CD4-positive, alpha-beta T cell treated with Interferon alpha-2 for 1 hour (primary cell): Measurements from ENCODE around the gene ETNPPL.

Source experiments
- DNase-seq, 2 donors: peaks; one replicate each; pipeline ENCODE4 v3.0.0-alpha.2; 2020 to 2022

ETNPPL gene

DNA sequence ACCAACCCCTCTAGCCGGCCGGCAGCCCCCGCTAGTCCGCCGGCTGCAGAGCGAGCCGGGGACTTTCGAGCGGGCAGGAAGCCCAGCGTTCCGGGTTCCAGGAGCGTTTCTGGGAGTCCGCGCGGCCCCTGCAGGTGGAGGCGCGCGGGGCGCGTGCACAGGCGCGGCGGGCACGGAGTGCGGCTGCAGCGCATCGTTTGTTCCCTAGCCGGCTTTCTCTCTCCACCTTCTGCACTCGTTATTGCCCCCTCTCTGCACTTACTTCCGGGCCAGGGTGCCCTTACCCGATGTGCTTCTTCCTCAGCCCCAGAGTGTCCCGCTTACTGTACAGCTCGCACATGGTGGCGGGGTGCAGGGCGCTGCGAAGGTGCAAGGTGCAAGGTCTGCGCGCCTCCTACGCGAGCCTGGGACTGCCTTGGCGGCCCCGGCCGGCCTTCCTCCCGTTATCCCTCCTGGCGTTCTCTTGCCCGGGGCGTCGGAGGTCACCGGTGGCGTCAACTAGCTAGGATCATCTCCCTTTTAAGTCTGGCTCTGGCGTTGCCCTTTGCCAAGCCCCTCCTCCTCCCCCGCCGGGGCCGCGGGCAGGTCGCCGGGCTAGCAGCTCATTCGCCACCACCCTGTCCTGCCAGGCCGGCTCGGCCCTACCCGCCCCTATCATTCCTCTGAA lies at the start of gene ETNPPL:
TSS of gene ETNPPL (minus strand) at position 495 of the 667 bp plus-strand sequence. CDS start at position 340, 155 bp downstream.
- DNase-seq: no peak

DNA sequence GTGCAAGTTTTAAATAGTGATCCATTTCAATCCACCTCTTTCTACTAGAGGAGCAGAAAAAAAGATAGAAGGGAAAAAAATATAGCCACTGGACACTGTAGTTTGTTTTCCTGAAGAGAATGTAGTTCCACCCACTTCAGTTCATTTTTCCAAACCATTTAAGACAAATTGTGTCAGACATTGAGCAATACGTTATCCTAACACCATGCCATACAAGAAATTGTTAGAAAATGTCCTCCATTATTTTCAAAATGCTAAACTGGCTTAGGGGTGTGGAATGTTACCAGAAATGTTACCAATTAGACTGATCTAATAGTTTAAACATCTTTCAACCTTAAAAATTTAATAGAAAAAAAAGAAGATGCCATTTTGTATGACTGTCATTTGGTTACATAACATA lies 48.6 kb upstream of the ETNPPL start:
- DNase-seq: no peak

DNA sequence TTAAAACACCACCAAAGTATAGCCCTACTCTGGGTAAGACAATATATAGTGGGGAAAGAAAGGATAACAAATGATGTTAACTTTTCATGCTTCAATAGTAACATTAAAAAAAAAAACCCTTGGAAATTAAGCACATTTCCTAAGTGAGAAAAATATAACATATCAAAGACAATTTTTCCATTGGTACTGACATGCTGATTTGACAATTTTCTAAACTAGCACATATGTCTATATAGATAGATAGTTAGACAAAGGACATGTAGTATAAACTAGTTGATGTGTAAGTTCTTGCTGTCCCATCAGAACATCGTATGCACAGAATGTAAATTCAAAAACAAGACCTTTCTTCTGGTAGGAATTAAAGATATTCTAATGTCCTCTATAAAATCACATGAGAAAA lies 47.2 kb upstream of the ETNPPL start:
- no peak for DNase-seq

DNA sequence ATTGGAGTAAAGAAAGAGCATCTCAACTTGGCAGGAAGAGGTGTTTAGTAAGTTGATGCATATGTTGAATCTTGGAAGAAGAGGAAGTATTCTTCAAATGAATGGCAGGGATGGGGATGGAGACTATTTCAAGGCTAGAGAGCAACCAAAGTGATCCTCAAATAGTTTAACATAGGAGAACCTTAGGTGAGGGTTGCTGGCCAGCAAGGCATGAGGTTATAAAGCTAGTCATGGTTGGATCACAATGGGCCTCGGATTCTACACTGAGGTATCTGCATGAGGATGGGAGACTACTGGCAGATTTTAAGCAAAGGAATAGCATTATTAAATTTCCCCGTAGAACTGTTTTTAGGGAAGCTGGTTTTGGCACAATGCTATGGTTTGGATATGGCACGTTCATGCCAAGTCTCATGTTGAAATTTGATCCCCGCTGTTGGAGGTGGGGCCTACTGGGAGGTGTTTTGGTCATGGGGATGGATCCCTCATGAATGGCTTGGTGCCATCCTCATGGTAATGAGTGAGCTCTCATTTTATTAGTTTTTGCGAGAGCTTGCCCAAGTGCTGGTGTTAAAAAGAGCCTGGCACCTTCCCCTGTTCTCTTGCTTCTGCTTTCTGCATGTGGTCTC lies 41.9 kb upstream of the ETNPPL start:
- DNase-seq: no peak

DNA sequence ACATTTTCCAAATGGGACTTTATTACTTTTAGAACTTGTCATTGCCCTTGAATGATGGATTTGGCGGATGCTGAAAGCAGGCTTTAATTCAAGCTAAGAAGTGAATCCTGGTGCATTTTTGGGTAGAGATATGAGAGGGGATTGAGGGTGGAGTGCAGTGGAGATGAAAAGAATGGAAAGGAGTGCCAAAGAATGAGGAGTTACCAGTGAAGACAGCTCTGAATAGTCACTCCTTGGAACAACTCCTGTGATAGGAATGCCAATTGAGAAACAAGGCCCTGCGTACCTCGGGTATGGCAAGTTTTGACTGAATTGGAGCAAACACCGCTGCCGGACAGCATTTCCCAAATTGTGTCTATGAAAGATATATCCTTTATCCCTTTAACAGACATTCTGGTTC lies 36.5 kb upstream of the ETNPPL start:
- DNase-seq: no peak

DNA sequence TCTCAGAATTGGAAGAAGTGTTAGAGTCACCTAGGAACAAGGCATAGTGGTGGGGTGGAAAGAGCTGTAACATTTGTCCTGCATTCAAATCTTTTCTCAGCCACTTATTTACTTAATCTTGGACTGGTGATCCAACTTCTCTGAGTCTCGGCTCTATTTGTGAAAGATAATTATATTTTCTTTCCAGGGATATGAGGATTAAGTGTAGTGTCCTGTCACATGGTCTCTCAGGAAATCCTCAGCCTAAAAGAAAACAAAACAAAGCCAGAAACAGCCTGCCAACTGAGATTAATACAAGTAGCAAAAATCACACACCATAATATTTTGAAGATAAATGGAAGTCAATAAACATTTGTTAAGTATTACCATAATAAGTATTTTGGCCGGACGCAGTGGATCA lies 33.3 kb upstream of the ETNPPL start:
- no peak for DNase-seq

DNA sequence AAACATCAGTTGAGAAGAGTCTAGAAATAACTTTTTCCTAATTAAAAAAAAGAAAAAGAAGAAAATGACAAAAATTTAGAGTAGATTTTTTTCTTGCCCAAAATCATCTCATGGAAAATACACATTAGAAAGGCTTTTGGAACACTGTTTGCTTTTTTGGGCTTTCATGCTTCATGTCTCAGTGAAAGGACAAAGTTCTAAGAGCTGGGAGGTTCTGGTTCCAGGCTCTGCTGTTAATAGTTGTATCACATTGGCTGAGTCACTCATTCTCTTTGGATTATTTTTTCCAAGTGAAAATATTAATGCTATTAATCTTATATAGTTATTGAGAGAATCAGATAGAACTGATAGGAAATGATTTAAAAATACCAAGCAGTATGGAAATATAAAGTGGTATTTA lies 32.9 kb upstream of the ETNPPL start:
- DNase-seq: no peak

GRCh38 chr4:108794136-108794535 lies 31.3 kb upstream of the ETNPPL start:
- no peak for DNase-seq

GRCh38 chr4:108793415-108793814 lies 30.6 kb upstream of the ETNPPL start:
- no peak for DNase-seq

GRCh38 chr4:108788731-108789130 lies 25.9 kb upstream of the ETNPPL start:
- DNase-seq: no peak

- no peak for DNase-seq
These were observed 24.9 kb upstream of the ETNPPL start for GRCh38 chr4:108787724-108788123.

- DNase-seq: no peak
These were observed 24.3 kb upstream of the ETNPPL start for GRCh38 chr4:108787106-108787505.

DNA sequence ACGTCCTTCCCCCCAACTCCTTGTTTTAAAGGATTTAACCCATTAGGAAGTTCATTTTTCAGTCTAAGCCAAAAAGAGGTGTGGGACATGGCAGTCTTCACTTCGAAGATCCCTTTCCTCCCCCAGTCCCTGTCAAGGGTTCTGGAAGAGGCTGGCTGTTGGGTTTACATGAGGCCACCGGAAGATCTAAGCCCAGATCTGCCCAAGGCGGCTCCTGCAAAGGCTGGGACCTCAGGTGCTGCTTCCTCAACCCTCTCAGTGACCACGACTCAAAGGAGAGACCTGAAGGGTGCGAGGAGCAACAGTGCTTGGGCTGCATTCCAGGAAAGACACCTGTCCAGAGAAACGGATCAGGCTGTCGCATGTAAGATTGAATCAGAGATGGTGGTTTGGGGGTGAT lies 23.5 kb upstream of the ETNPPL start:
- DNase-seq: no peak

GRCh38 chr4:108783665-108784463 lies 21.0 kb upstream of the ETNPPL start:
- no peak for DNase-seq

GRCh38 chr4:108779958-108780357 lies 17.1 kb upstream of the ETNPPL start:
- no peak for DNase-seq

DNA sequence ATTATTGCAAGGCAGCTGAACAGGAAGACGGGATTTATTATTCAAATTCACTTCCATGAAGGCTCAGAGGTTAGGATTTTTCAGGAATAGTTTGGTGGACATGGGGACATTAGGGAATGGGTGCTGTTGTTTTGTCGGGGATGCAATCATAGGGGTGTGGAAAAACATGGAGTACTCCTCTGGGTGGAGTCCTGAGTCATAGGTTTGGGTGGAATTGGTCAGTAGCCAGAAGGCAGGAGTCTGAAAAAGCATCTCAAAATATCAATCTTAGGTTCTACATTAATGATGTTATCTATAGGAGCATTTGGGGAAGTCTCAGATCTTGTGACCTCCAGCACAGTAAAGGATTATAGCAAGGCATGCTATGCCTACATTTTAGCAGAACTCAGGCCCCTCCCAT lies 14.5 kb upstream of the ETNPPL start:
- DNase-seq: no peak

DNA sequence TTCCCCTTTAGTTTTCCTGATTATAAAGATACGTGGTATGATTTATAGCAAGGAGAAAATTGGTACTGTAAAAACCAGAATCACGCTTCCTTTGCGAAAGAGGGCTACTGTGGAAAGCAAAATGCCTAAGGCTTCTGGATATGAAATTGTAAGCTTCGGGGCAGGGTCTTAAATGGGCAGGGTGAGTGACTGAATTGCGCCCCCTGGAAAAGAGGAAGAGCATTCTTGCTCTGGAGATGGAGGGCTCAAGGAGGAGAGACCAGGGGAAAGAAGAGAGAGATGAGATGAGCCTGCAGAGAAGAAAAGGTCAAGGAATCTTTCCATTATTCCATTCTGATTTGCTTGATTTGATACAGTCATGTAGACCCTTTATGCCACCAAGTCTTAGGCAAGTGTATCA lies 13.1 kb upstream of the ETNPPL start:
- DNase-seq: no peak

DNA sequence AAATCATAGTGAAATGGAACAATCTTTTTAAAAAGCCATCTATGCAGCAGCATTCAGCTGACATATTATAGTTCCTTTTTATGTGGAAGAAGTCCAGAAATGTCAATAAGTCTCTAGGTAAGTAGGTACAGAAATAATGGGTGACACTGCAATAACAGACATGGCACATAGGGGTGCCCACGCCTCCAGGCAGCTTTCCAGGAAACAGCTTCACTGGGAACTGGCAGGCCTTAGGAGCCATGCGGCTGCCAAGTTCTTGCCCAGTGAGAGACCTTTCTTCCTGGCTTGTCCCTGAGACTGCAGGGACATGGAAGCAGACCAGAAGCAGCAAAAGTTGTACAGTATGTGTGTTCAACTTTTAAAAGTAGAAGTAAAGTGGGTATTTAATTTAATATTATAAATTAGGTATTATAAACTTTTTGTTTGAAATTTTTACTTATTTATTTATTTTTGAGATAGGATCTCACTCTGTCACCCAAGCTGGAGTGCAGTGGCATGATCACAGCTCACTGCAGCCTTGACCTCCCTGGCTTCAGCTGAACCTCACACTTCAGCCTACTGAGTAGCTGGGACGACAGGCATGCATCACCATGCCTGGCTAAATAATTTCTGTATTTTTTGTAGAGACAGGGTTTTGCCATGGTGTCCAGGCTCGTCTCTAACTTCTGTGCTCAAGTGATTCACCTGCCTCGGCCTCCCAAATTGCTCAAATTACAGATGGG lies 12.1 kb upstream of the ETNPPL start:
- DNase-seq: no peak

DNA sequence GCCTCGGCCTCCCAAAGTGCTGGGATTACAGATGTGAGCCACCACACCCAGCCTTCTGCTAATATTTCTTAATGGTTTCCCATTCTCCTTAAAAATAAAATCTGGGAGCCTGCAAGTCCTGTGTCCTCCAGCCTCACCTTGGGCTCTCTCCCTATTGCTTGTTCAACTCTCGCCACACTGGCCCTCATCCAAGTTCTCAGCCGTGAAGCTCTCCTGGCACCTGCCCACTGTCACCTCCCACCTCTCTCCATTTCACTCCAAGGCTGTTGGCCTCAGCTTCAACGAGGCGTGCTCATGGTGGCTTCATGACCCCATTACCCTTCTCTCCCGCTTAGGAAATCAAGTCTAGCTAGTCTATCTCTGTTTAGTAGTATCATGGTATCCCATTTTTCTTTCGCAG lies 9.5 kb upstream of the ETNPPL start:
- no peak for DNase-seq

DNA sequence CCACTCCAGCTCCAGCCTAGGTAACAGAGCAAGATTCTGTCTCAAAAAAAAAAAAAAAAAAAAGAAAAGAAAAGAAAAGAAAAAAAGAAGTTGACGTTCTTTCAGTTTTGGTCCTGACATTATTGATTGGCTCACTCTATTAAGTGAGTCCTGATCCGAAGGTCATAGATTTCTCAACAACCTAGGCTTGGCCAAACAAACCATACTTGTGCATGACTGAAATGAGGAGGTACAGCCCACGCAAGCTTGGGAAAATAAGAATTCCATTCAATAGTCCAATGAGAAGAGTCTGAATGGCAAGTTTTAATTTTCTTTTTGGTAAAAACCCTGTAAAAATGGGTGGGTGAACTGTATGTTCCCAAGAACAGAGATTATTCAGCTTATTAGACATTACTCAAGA lies 3.2 kb upstream of the ETNPPL start:
- no peak for DNase-seq

DNA sequence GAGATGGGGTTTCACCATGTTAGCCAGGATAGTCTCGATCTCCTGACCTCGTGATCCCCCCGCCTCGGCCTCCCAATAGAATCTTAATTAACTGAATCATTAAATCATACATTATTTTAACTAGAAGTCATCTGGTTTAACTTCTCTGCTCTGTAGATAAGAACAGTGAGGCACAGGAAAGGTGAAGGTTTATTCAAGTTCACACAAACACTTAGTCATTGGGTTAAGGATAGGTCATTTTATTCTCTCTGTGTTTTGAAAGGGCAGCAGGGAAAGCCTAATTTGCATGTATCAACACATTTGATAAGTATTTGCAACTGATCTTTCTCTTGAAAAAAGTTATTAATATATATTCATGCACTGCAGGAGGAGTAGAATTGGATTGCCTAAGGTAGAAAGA lies 1.1 kb upstream of the ETNPPL start:
- no peak for DNase-seq

DNA sequence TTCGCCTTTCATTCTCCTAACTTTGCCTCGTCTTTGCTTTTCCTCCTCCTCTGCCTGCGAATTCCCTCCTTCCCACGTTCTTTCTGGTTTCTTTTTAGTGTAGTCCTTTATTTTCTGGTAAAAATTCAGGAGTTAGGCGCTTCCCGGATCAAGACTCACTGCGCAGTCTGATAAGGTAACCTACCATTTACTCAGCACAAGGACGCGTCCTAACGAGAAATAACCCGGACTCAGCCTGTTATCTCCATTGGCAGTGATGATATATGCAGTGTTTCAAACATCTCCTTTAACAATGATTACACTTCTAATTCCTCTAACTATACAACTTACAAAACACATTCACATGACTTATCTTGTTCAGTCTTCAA lies 357 bp upstream of the ETNPPL start:
- no peak for DNase-seq

GRCh38 chr4:108758498-108758897 lies 4.4 kb downstream of the ETNPPL start:
- DNase-seq: no peak

DNA sequence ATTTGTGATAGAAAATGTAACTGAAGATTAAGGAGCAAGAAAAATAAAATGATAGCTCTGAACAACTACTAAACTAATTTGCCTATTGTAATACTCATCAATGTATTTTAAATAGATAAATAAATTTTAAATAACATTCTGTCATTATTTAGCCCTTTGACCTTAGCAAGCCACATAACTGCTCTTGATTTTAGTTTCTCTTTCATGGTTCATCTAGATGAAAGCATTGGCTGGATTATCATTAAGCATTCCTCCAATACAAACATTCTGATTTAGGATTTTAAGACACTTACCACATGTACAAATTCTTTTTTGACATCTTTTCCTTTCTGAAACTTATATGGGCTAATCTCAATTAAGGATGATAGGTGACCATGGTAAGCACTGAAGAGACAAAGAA lies 8.5 kb downstream of the ETNPPL start:
- DNase-seq: no peak
